Natural killer cell (primary cell): Measurements from ENCODE around the gene MYCBPAP. TPM values are rescaled to one million over a fixed set of nuclear protein-coding genes. Genes with fewer than 3 reads are reported as not detected.

Experiments used
- ATAC-seq, 3 donors: fragments of 150-1000 bp in 2 of 3; fragments of 200-7000 bp in 1 of 3; cut with Tn5 transposase; 1 replicate in 1 of 3; 2 replicates in 2 of 3; pipeline ENCODE4 v1.10.0; 2021; ENCODE audit warnings: mild to moderate bottlenecking in 2 of 3, moderate library complexity in 2 of 3
- DNase-seq, 2 donors: peaks; one replicate each; pipeline versions ENCODE4 v3.0.0 to v3.0.0-alpha.2; 2013 to 2021; ENCODE audit warnings: mixed read lengths in 1 of 2
- H3K27ac ChIP-seq: one replicate; pipeline ENCODE4 v1.5.1; 2013; ENCODE audit warnings: mild to moderate bottlenecking, low read length
- H3K27me3 ChIP-seq: one replicate; pipeline ENCODE4 v1.6.1; 2013; ENCODE audit warnings: low read length; ENCODE audit not compliant: control insufficient read depth, insufficient read depth
- H3K36me3 ChIP-seq: one replicate; pipeline ENCODE4 v1.6.1; 2013; ENCODE audit warnings: low read length; ENCODE audit not compliant: control insufficient read depth, insufficient read depth
- H3K4me1 ChIP-seq: one replicate; pipeline ENCODE4 v1.6.1; 2013; ENCODE audit warnings: low read length; ENCODE audit not compliant: control insufficient read depth, insufficient read depth
- H3K4me3 ChIP-seq: one replicate; pipeline ENCODE4 v1.5.1; 2013; ENCODE audit warnings: low read length
- H3K9me3 ChIP-seq: one replicate; pipeline ENCODE4 v1.6.1; 2013; ENCODE audit warnings: low read length; ENCODE audit not compliant: control insufficient read depth, insufficient read depth
- H3K27ac Mint-ChIP-seq, 2 donors: one replicate each; pipeline ENCODE4 v1.8.0; 2022; ENCODE audit warnings: mild to moderate bottlenecking in 2 of 2, mixed read lengths in 2 of 2, moderate library complexity in 1 of 2
- H3K27me3 Mint-ChIP-seq, 2 donors: one replicate each; pipeline ENCODE4 v1.8.0; 2022; ENCODE audit warnings: low read depth in 2 of 2, mixed read lengths in 2 of 2
- H3K36me3 Mint-ChIP-seq: one replicate; pipeline ENCODE4 v1.8.0; 2022; ENCODE audit warnings: mixed read lengths
- H3K4me1 Mint-ChIP-seq, 2 donors: one replicate each; pipeline ENCODE4 v1.8.0; 2022; ENCODE audit warnings: mixed read lengths in 2 of 2
- H3K4me3 Mint-ChIP-seq: one replicate; pipeline ENCODE4 v1.8.0; 2022; ENCODE audit warnings: mild to moderate bottlenecking, moderate library complexity, mixed read lengths
- H3K9me3 Mint-ChIP-seq, 2 donors: one replicate each; pipeline ENCODE4 v1.8.0; 2022; ENCODE audit warnings: mixed read lengths in 2 of 2
- CTCF ChIP-seq: fragments of 200-600 bp; IDR thresholded peaks from one replicate; pipeline ENCODE4 v1.8.0; 2022; ENCODE audit warnings: antibody characterized with exemption
- WGBS: methylation state at CpG from one replicate; pipeline ENCODE4 v1.1.7; 2013; ENCODE audit warnings: missing lambda C conversion rate; ENCODE audit not compliant: insufficient coverage; 5-methylcytosine and 5-hydroxymethylcytosine counted together
- intact Hi-C: fragments of 100-400 bp; cut with micrococcal nuclease; formaldehyde crosslinking; loops from one replicate; pipeline ENCODE4 v1.14.2; 2022
- total RNA-seq, 4 donors: library from RNA; stranded (reverse); fragments of 120-200 nt in 1 of 4; gene quantifications; one replicate each; pipeline versions ENCODE4 v1.2.3 to v1.2.4, GENCODE V29; 2013 to 2022

The MYCBPAP gene
- total RNA-seq, 3 donors from 2014 or later (not counting 1 experiment from before 2014, with no cell fraction given) = 0.26 to 4.9 (median 0.70) TPM

DNA sequence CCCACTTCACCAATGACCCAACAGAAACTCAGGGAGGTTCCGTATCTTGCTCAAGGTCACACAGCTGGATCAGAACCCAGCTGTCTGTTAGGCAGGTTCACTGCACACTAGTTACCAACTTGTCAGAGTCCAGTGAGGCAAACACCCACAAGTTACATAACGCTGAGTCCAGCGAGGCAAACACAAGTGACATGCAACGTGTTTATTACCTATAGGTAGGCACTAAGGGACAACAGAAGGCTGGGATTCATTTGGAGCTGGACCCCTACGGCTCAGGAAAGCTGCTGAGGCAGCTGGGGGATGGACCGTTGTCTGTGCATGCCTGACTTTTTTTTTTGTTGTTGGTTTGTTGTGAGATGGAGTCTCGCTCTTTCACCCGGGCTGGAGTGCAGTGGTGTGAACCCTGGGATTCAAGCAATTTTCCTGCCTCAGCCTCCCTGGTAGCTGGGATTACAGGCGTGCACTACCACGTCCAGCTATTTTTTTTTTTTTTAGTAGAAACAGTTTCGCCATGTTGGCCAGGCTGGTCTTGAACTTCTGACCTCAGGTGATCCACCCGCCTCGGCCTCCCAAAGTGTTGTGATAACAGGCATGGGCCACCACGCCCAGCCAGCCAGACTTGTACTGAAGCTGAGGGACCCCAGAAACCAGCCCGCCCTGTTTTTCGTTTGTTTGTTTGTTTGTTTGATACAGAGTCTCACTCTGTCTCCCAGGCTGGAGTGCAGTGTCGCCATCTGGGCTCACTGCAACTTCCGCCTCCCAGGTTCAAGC is 31.5 kb upstream of the MYCBPAP start:
- DNase-seq = no peak
- Histone ChIP-seq H3K27ac (no peak overlapping the region), H3K27me3 (no peaks in the 10 kb centered on the region), H3K4me1 (peaks cover 22% of the 10 kb centered on the region), H3K4me3 (no peak overlapping the region), H3K9me3 (no peaks in the 10 kb centered on the region), H3K36me3 (peaks cover 1% of the 10 kb centered on the region)
- TF ChIP-seq CTCF = no peak
- Mint-ChIP-seq H3K27me3 (peaks cover 0 to 4% of the 10 kb centered on the region in 2 donors), H3K4me1 (peaks cover 21 to 23% of the 10 kb centered on the region in 2 donors), H3K4me3 (no peak overlapping the region), H3K27ac (no peak overlapping the region), H3K9me3 (no peaks in the 10 kb centered on the region), H3K36me3 (no peaks in the 10 kb centered on the region)
- 92% methylated on average over 18 of the region's 18 CpGs for WGBS
- intact Hi-C loops = loop anchor here (5.0 kb wide), 1 partner anchor 66 kb away; no protein-coding TSS in a partner anchor
- ATAC-seq = no peak

GRCh38 chr17:50477976-50478375 is 30.3 kb upstream of the MYCBPAP start:
- Histone ChIP-seq H3K4me3 (peak overlapping the region; percentile 42), H3K27ac (peak overlapping the region; percentile 91), H3K9me3 (no peaks in the 10 kb centered on the region), H3K36me3 (peaks cover 7% of the 10 kb centered on the region), H3K27me3 (no peaks in the 10 kb centered on the region), H3K4me1 (peaks cover 22% of the 10 kb centered on the region)
- intact Hi-C loops = loop anchor here (5.0 kb wide), 1 partner anchor 64 kb away; no protein-coding TSS in a partner anchor
- ATAC-seq = no peak
- H3K27ac Mint-ChIP-seq = peak overlapping the region; percentile 89 to 93
- DNase-seq = peak in 1 of 2 donors; percentile 18
- peak overlapping the region; percentile 79 for H3K4me3 Mint-ChIP-seq
- no peak for TF ChIP-seq CTCF
- peaks cover 27 to 29% of the 10 kb centered on the region in 2 donors for H3K4me1 Mint-ChIP-seq
- WGBS = 98% methylated on average over 5 of the region's 7 CpGs
- H3K27me3 Mint-ChIP-seq = peaks cover 0 to 4% of the 10 kb centered on the region in 2 donors
- H3K9me3 Mint-ChIP-seq = no peaks in the 10 kb centered on the region
- no peaks in the 10 kb centered on the region for H3K36me3 Mint-ChIP-seq

DNA sequence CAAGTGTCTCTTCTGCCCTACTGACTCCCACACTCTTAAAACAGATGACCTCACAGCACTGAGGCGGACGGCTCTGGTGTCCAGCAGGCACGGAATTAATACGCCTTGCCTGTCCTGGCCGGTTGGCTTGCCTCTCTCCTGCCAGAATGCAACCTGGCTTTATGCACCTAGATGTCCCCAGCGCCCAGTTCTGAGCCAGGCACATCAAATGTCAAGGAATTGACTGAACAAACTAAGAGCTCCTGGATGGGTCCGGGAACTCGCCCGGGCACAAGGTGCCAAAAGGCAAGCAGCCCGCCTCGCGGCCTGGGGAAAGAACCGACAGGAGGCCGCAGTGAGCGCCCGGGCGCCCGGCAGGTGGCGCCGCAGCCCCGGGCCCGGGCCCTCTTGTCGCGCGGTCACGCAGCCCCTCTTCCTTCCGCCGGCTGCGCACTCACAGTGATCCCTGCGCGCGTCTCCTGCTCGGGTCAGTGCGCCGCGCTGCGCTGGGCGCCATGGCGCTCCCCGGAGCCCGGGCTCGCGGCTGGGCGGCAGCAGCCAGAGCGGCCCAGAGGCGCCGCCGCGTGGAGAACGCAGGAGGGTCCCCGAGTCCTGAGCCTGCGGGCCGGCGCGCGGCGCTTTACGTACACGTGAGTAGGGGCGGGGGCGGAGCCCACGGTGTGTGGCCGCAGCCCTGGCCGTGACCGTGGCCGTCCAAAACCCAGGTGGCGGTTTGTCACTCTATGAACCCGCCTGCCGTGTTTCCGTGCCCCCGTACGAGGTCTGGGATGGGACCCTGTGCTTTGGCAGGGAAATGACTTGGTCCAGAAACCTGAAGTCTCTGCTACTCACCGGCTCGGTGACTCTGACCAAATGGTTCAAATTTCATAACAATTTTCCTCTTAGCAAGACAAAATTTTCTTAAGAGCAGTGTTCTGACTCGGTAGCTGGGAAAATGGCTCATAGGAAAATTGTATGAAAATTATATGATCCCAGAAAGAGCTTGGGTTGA is 29.6 kb upstream of the MYCBPAP start, which contains the start of gene RSAD1:
RSAD1 (plus strand) TSS at position 470 of the 991 bp plus-strand sequence; CDS start at position 495, 25 bp downstream.
- H3K27ac Mint-ChIP-seq = peak within 1 kb of the TSS; percentile 89 to 93
- H3K9me3 Mint-ChIP-seq = no peaks in the 10 kb centered on the region
- Histone ChIP-seq H3K9me3 (no peaks in the 10 kb centered on the region), H3K27ac (peak within 1 kb of the TSS; percentile 91), H3K27me3 (no peaks in the 10 kb centered on the region), H3K36me3 (peaks cover 12% of the 10 kb centered on the region), H3K4me3 (peak within 1 kb of the TSS; percentile 84), H3K4me1 (peaks cover 22% of the 10 kb centered on the region)
- no peaks in the 10 kb centered on the region for H3K36me3 Mint-ChIP-seq
- peak within 1 kb of the TSS; percentile 84 for H3K4me3 Mint-ChIP-seq
- H3K4me1 Mint-ChIP-seq = peaks cover 27 to 29% of the 10 kb centered on the region in 2 donors
- H3K27me3 Mint-ChIP-seq = peaks cover 0 to 4% of the 10 kb centered on the region in 2 donors
- ATAC-seq (peak; percentile 91 to 96 (median 91)), DNase-seq (peak; percentile 73 to 94)
- WGBS = 3% methylated on average over 75 of the region's 75 CpGs
- intact Hi-C loops = loop anchor here (5.0 kb wide), 1 partner anchor 64 kb away; no protein-coding TSS in a partner anchor
- peak; percentile 89 for TF ChIP-seq CTCF
